ENCODE data around the gene KPNA6.

The KPNA6 gene

GRCh38 chr1:32221581-32221979 lies 113.7 kb downstream of the KPNA6 start:
- DNase-seq: no peak

- DNase-seq: peak; percentile 88 to 95 (median 90)
These were observed 114.3 kb downstream of the KPNA6 start, which contains the start of the genes EIF3I and TMEM234 for GRCh38 chr1:32221980-32222755. EIF3I (plus strand) TSS chr1:32222407; CDS start chr1:32222442, 35 bp downstream. TMEM234 (minus strand) TSS chr1:32222353; CDS start chr1:32222322, 31 bp downstream.

- no peak for DNase-seq
These were observed 115.8 kb downstream of the KPNA6 start for GRCh38 chr1:32223683-32224082.

- DNase-seq: no peak
These were observed 116.4 kb downstream of the KPNA6 start for GRCh38 chr1:32224285-32224684.
